Progenitor cell of endocrine pancreas (in vitro differentiated cells): Measurements from ENCODE around the gene ADAMTSL2. TPM values are rescaled to one million over a fixed set of nuclear protein-coding genes. Genes with fewer than 3 reads are reported as not detected.

Experiments used
- DNase-seq: peaks from one replicate; pipeline ENCODE4 v3.0.0; 2021; ENCODE audit warnings: low spot score; ENCODE audit not compliant: unreplicated experiment
- H3K27ac Mint-ChIP-seq: 2 replicates; pipeline ENCODE4 v1.8.0; 2021; ENCODE audit warnings: mild to moderate bottlenecking, moderate library complexity, mixed read lengths
- H3K27me3 Mint-ChIP-seq: 2 replicates; pipeline ENCODE4 v1.8.0; 2021; ENCODE audit warnings: mixed read lengths
- H3K36me3 Mint-ChIP-seq: 2 replicates; pipeline ENCODE4 v1.8.0; 2022; ENCODE audit warnings: mixed read lengths; ENCODE audit not compliant: insufficient read depth
- H3K4me1 Mint-ChIP-seq: 2 replicates; pipeline ENCODE4 v1.8.0; 2021; ENCODE audit warnings: low read depth, mixed read lengths
- H3K4me3 Mint-ChIP-seq: 2 replicates; pipeline ENCODE4 v1.8.0; 2021; ENCODE audit warnings: low read depth, mild to moderate bottlenecking, moderate library complexity, mixed read lengths
- H3K9me3 Mint-ChIP-seq: 2 replicates; pipeline ENCODE4 v1.8.0; 2021; ENCODE audit warnings: low read depth, mixed read lengths
- CTCF ChIP-seq: fragments of 200-600 bp; sonication (generic); IDR thresholded peaks from one replicate; pipeline ENCODE4 v1.5.0; 2021; ENCODE audit warnings: antibody characterized with exemption, mild to moderate bottlenecking; ENCODE audit not compliant: unreplicated experiment
- long read RNA-seq: library from polyadenylated mRNA; unstranded; transcript quantifications from one replicate; pipeline ENCODE4 v2.0.0, GENCODE V29; 2020
- total RNA-seq: library from RNA; stranded (reverse); gene quantifications from 2 replicates; pipeline ENCODE4 v1.2.1, GENCODE V29; 2021

The ADAMTSL2 gene
- 0.07 and 0.14 TPM in 2 replicates for total RNA-seq
- long read RNA-seq: 0 reads

- DNase-seq: no peak
- Mint-ChIP-seq H3K9me3 (no peaks in the 10 kb centered on the region), H3K4me1 (no peaks in the 10 kb centered on the region), H3K27me3 (peaks cover 33% of the 10 kb centered on the region), H3K36me3 (no peaks in the 10 kb centered on the region), H3K27ac (no peak within 1 kb of the TSS), H3K4me3 (no peak within 1 kb of the TSS)
- TF ChIP-seq CTCF: no peak
Measured at GRCh38 chr9:133534346-133535291, at the start of gene ADAMTSL2. ADAMTSL2 (plus strand) TSS chr9:133534704; CDS start chr9:133536713, 2,009 bp downstream.

GRCh38 chr9:133485531-133486260 is 48.8 kb upstream of the ADAMTSL2 start:
- no peak for TF ChIP-seq CTCF
- Mint-ChIP-seq H3K9me3 (no peaks in the 10 kb centered on the region), H3K4me3 (no peak overlapping the region), H3K27ac (no peak overlapping the region), H3K27me3 (peaks cover 31% of the 10 kb centered on the region), H3K36me3 (no peaks in the 10 kb centered on the region), H3K4me1 (no peaks in the 10 kb centered on the region)
- no peak for DNase-seq

GRCh38 chr9:133487331-133487725 is 47.2 kb upstream of the ADAMTSL2 start:
- Mint-ChIP-seq H3K36me3 (no peaks in the 10 kb centered on the region), H3K27me3 (peaks cover 22% of the 10 kb centered on the region), H3K9me3 (no peaks in the 10 kb centered on the region), H3K4me1 (no peaks in the 10 kb centered on the region), H3K4me3 (no peak overlapping the region), H3K27ac (no peak overlapping the region)
- TF ChIP-seq CTCF: no peak
- DNase-seq: no peak

GRCh38 chr9:133488686-133489252 is 45.7 kb upstream of the ADAMTSL2 start:
- no peak overlapping the region for H3K4me3 Mint-ChIP-seq
- no peaks in the 10 kb centered on the region for H3K36me3 Mint-ChIP-seq
- H3K9me3 Mint-ChIP-seq: no peaks in the 10 kb centered on the region
- H3K27me3 Mint-ChIP-seq: peaks cover 11% of the 10 kb centered on the region
- DNase-seq: no peak
- no peak overlapping the region for H3K27ac Mint-ChIP-seq
- no peaks in the 10 kb centered on the region for H3K4me1 Mint-ChIP-seq
- no peak for TF ChIP-seq CTCF
